Right lobe of liver (tissue), 6 donors: ENCODE results near the gene PITPNC1. TPM values are rescaled to one million over a fixed set of nuclear protein-coding genes. Genes with fewer than 3 reads are reported as not detected.

Experiments used
- ATAC-seq, 4 donors: fragments of 200-7000 bp; cut with Tn5 transposase; one replicate each; pipeline ENCODE4 v1.9.1; 2020; ENCODE audit warnings: mild to moderate bottlenecking in 4 of 4, moderate library complexity in 4 of 4
- DNase-seq, 3 donors: peaks; one replicate each; pipeline ENCODE4 v3.0.0-alpha.2; 2020
- H3K27ac ChIP-seq, 3 donors: fragments of 200-600 bp; one replicate each; pipeline ENCODE4 v1.8.0; 2022
- H3K27me3 ChIP-seq, 2 donors: fragments of 200-600 bp; one replicate each; pipeline ENCODE4 v1.8.0; 2022
- H3K36me3 ChIP-seq, 4 donors: fragments of 200-600 bp; sonication (generic) in 1 of 4; one replicate each; pipeline versions ENCODE4 v1.5.1 to v1.8.0; 2017 to 2022; ENCODE audit warnings: control low read depth in 1 of 4
- H3K4me1 ChIP-seq, 4 donors: fragments of 200-600 bp; sonication (generic) in 1 of 4; one replicate each; pipeline versions ENCODE4 v1.5.1 to v1.8.0; 2017 to 2022; ENCODE audit warnings: control low read depth in 1 of 4
- H3K4me3 ChIP-seq, 3 donors: fragments of 200-600 bp; one replicate each; pipeline ENCODE4 v1.8.0; 2022
- H3K9me3 ChIP-seq, 4 donors: fragments of 200-600 bp; sonication (generic) in 1 of 4; one replicate each; pipeline versions ENCODE4 v1.5.1 to v1.8.0; 2017 to 2022; ENCODE audit warnings: control low read depth in 1 of 4
- CTCF ChIP-seq, 4 donors: fragments of 200-600 bp in 3 of 4; fragments of 450-650 bp in 1 of 4; IDR thresholded peaks; one replicate each; pipeline versions ENCODE4 v1.5.1 to v1.8.0; 2016 to 2022; ENCODE audit warnings: antibody characterized with exemption in 4 of 4, mild to moderate bottlenecking in 2 of 4
- POLR2A ChIP-seq: fragments of 450-650 bp; IDR thresholded peaks from one replicate; pipeline ENCODE4 v1.6.1; 2017; ENCODE audit warnings: antibody characterized with exemption, mild to moderate bottlenecking
- WGBS: methylation state at CpG from one replicate; pipeline ENCODE4 v1.1.6; 2018; ENCODE audit warnings: low coverage, low lambda C conversion rate; ENCODE audit not compliant: insufficient coverage; ENCODE audit errors: missing lambda C conversion rate; 5-methylcytosine and 5-hydroxymethylcytosine counted together
- intact Hi-C, 2 donors: fragments of 100-400 bp; cut with DNase I; formaldehyde crosslinking; loops; one replicate each; pipeline versions ENCODE4 v1.11.2 to v1.14.1; 2022
- total RNA-seq, 6 experiments: library from RNA; depleted of rRNA in 2 of 6; stranded (reverse); fragments of >200 nt in 2 of 6; fragmentation: NEBNext Ultra II Directional in 3 of 6; extraction: Animal tissue kit (Norgen Biotek cat#: 25700) in 3 of 6; gene quantifications; one replicate each; pipeline versions ENCODE4 v1.1.0 to v1.2.4, GENCODE V29; 2016 to 2023
- donor health status: DM: no; HTN: yes; CAD: no.
- donor health status: DM: no; HTN: no; CAD: no.
- donor health status: DM: no; HTN: no; CAD: no.
- donor health status: DM: no; HTN: yes; CAD: no.
- donor health status: DM: no; HTN: yes; CAD: no.

PITPNC1 gene
- total RNA-seq, 6 experiments from 2014 or later = 4.7 to 13.0 (median 7.4) TPM

DNA sequence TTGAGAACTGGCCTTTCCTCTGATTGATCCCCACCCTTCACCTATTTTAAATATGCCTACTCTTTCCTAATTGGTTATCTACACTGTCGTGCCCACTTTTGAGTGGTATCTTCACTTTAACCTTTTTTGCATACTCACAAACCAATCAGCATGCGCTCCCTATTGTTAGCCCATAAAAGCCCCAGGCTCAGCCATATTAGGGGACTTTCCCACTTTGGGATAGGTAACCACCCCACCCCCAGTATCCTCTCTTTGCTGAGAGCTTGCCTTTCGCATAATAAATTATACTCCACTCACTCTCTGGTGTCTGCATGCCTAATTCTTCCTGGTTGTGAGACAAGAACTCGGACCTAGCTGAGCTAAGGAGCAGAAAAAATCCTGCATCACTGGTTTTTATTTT lies 281.2 kb downstream of the PITPNC1 start:
- Histone ChIP-seq H3K4me1 (no peaks in the 10 kb centered on the region), H3K27ac (no peak overlapping the region), H3K27me3 (no peaks in the 10 kb centered on the region), H3K36me3 (no peaks in the 10 kb centered on the region), H3K9me3 (peaks cover 0 to 11% (median 0%) of the 10 kb centered on the region in 4 donors), H3K4me3 (no peak overlapping the region)
- intact Hi-C loops = no loop called here
- ATAC-seq = no peak
- no peak for DNase-seq
- no peak for TF ChIP-seq CTCF (IDR thresholded peaks at IDR 0.05)
- TF ChIP-seq POLR2A = no peak
- WGBS = 96% methylated on average over 4 of the region's 4 CpGs

GRCh38 chr17:67659028-67659427 lies 281.9 kb downstream of the PITPNC1 start:
- Histone ChIP-seq H3K27ac (no peak overlapping the region), H3K27me3 (no peaks in the 10 kb centered on the region), H3K36me3 (no peaks in the 10 kb centered on the region), H3K4me1 (no peaks in the 10 kb centered on the region), H3K4me3 (no peak overlapping the region), H3K9me3 (peaks cover 0 to 11% (median 0%) of the 10 kb centered on the region in 4 donors)
- WGBS = 100% methylated on average over 1 of the region's 1 CpG
- TF ChIP-seq CTCF (IDR thresholded peaks at IDR 0.05) (no peak), POLR2A (no peak)
- intact Hi-C loops = no loop called here
- no peak for ATAC-seq
- DNase-seq = no peak

GRCh38 chr17:67662712-67663111 lies 285.6 kb downstream of the PITPNC1 start:
- Histone ChIP-seq H3K27me3 (no peaks in the 10 kb centered on the region), H3K4me3 (no peak overlapping the region), H3K27ac (no peak overlapping the region), H3K36me3 (no peaks in the 10 kb centered on the region), H3K9me3 (peaks cover 0 to 11% (median 0%) of the 10 kb centered on the region in 4 donors), H3K4me1 (no peaks in the 10 kb centered on the region)
- intact Hi-C loops = no loop called here
- TF ChIP-seq POLR2A (no peak), CTCF (IDR thresholded peaks at IDR 0.05) (no peak)
- no peak for ATAC-seq
- no peak for DNase-seq

DNA sequence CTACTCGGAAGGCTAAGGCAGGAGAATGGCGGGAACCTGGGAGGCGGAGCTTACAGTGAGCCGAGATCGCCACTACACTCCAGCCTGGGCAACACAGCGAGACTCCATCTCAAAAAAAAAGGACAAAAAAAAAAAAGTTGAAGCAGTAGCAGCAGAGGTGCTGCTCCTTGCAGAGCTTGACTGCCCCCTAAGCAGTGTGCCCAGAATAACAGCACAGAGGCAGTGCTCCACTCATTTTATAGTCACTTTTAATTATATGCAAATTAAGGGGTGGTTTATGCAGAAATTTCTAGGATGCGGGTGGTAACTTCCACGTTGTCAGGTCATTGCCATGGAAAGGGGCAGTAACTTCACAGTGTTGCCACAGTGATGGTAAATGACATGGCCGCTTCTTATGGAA lies 286.4 kb downstream of the PITPNC1 start:
- WGBS = 96% methylated on average over 3 of the region's 9 CpGs
- H3K4me3 ChIP-seq = no peak overlapping the region
- no peak for DNase-seq
- H3K36me3 ChIP-seq = no peaks in the 10 kb centered on the region
- H3K27me3 ChIP-seq = no peaks in the 10 kb centered on the region
- H3K4me1 ChIP-seq = no peaks in the 10 kb centered on the region
- intact Hi-C loops = no loop called here
- ATAC-seq = no peak
- no peak overlapping the region for H3K27ac ChIP-seq
- TF ChIP-seq CTCF (IDR thresholded peaks at IDR 0.05) = no peak
- TF ChIP-seq POLR2A = no peak
- H3K9me3 ChIP-seq = peaks cover 0 to 5% (median 0%) of the 10 kb centered on the region in 4 donors

DNA sequence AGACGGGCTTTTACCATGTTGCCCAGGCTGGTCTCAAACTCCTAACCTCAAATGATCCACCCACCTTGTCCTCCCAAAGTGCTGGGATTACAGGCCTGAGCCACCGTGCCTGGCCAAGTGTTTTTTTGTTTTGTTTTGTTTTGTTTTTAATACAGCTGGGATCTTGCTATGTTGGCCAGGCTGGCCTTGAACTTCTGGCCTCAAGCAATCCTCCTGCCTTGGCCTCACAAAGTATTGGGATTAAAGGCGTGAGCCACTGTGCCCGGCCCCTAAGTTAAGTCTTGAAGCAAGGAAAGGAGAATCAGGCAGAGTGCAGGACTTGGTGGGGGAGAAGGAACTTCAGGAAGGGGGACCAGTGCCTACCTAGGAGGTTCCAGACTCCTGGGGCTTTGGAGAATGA lies 288.9 kb downstream of the PITPNC1 start:
- intact Hi-C loops = no loop called here
- DNase-seq (no peak), ATAC-seq (no peak)
- WGBS = 92% methylated on average over 4 of the region's 4 CpGs
- no peak overlapping the region for H3K27ac ChIP-seq
- no peaks in the 10 kb centered on the region for H3K27me3 ChIP-seq
- no peak for TF ChIP-seq CTCF (IDR thresholded peaks at IDR 0.05)
- no peaks in the 10 kb centered on the region for H3K36me3 ChIP-seq
- no peaks in the 10 kb centered on the region for H3K4me1 ChIP-seq
- H3K4me3 ChIP-seq = no peak overlapping the region
- H3K9me3 ChIP-seq = no peaks in the 10 kb centered on the region
